Activated T-cell treated with anti-CD3 and anti-CD28 coated beads, Interleukin-2, amount 50 U/mL, for 4 hours (primary cell): ENCODE data around the gene VAV1. TPM values are rescaled to one million over a fixed set of nuclear protein-coding genes. Genes with fewer than 3 reads are reported as not detected.
"Not testable (repeated sequence)": the region's sequence is repeated elsewhere in the genome, so short reads cannot be mapped to it uniquely, and the experiment has no call there.

Experiments used
- ATAC-seq, 2 donors: fragments of 200-7000 bp; cut with Tn5 transposase; one replicate each; pipeline ENCODE4 v1.10.0; 2021
- DNase-seq: peaks from one replicate; pipeline ENCODE4 v3.0.0-alpha.2; 2020
- H3K27me3 Mint-ChIP-seq: one replicate; pipeline ENCODE4 v1.8.0; 2021; ENCODE audit warnings: low read depth, mixed read lengths
- H3K36me3 Mint-ChIP-seq: one replicate; pipeline ENCODE4 v1.8.0; 2022; ENCODE audit warnings: mixed read lengths; ENCODE audit not compliant: insufficient read depth
- H3K4me1 Mint-ChIP-seq: one replicate; pipeline ENCODE4 v1.8.0; 2021; ENCODE audit warnings: low read depth, mixed read lengths
- H3K4me3 Mint-ChIP-seq: one replicate; pipeline ENCODE4 v1.8.0; 2021; ENCODE audit warnings: mild to moderate bottlenecking, moderate library complexity, mixed read lengths
- H3K9me3 Mint-ChIP-seq: one replicate; pipeline ENCODE4 v1.8.0; 2021; ENCODE audit warnings: mixed read lengths
- total RNA-seq, 3 donors: library from RNA; stranded (reverse); gene quantifications; one replicate each; pipeline ENCODE4 v1.2.1, GENCODE V29; 2021

VAV1 gene
- total RNA-seq, 3 donors from 2014 or later, result 65.7 to 75.6 (median 70.7) TPM

DNA sequence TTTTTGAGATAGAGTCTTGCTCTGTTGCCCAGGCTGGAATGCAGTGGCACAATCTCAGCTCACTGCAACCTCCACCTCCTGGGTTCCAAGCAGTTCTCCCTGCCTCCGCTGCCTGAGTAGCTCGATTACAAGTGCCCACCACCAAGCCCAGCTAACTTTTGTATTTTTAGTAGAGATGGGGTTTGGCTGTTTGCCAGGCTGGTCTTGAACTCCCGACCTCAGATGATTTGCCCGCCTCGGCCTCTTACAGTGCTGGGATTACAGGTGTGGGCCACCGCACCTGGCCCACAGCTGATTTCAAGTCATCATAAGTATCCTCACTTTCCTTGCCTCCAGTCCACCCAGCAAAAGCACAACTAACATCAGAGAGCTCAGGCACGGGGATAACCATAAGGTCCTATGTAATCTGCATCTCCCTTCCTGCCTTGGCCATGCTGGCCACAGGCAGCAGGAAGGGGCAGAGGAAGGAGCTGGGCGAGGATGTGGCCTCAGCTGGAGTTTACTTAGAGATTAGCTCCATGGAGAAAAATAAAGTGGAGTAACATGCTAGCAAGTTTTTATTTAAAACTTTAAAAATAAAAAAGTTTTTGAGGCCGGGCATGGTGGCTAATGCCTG is 91.9 kb downstream of the VAV1 start:
- no peaks in the 10 kb centered on the region for H3K36me3 Mint-ChIP-seq
- no peak for DNase-seq

DNA sequence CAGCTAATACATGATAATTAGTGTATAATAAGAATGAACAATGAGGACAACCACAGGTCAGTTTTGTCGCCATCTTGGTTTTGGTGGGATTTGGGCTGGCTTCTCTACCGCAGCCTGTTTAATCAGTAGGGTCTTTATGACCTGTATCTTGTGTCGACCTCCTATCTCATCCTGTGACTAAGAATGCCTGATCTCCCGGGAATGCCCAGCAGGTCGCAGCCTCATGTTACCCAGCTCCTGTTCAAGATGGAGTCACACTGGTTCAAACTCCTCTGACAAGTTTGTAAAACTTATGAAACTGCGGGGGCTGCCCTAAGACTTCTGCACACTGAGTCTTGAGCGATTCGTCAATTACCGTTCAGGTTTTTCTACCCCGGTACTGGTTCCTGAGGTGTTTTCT is 93.3 kb downstream of the VAV1 start:
- Mint-ChIP-seq H3K9me3 (no peaks in the 10 kb centered on the region), H3K4me1 (peaks cover 27% of the 10 kb centered on the region), H3K27me3 (no peaks in the 10 kb centered on the region), H3K36me3 (no peaks in the 10 kb centered on the region), H3K4me3 (no peak overlapping the region)
- ATAC-seq (no peak), DNase-seq (no peak)

More for the DNA sequence above, 91.9 kb downstream of the VAV1 start:
- Mint-ChIP-seq H3K27me3 (no peaks in the 10 kb centered on the region), H3K4me3 (no peak overlapping the region), H3K9me3 (no peaks in the 10 kb centered on the region), H3K4me1 (peaks cover 25% of the 10 kb centered on the region)
- no peak for ATAC-seq

DNA sequence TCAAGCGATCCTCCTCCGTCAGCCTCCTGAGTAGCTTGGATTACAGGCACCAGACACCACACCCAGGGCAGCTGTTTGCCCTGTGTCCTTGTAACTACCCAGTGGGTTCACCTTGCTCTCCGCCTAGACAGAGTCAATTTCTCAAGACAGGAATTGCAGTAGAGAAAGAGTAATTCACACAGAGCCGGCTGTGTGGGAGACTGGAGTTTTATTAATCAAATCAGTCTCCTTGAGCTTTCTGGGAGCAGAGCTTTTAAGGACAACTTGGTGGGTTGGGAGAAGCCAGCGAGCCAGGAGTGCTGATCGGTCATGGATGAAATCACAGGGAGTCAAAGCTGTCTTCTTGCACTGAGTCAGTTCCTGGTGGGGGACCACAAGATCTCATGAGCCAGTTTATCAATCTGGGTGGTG is 94.2 kb downstream of the VAV1 start:
- no peaks in the 10 kb centered on the region for H3K9me3 Mint-ChIP-seq
- ATAC-seq (no peak), DNase-seq (no peak)
- H3K36me3 Mint-ChIP-seq, result no peaks in the 10 kb centered on the region
- peaks cover 25% of the 10 kb centered on the region for H3K4me1 Mint-ChIP-seq
- H3K4me3 Mint-ChIP-seq, result no peak overlapping the region
- no peaks in the 10 kb centered on the region for H3K27me3 Mint-ChIP-seq

DNA sequence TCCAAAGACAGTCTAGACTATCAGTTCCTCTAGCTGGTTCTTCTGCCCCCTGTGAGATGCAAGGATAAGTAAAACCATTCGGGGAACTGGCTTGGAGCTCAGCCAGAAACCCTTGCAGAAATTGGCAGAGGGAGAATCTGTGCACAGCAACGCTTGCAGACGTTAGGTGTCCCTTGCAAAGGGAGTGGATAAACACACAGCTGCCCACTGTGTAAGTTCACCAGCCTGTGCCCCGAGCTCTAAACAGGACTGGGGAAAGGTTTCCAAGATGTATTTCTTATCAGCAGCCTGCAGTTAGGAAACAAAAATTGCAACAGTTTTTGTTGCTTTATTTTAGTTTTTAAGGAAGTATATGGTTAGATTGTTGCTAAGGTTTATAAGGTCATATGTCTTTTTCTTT is 95.8 kb downstream of the VAV1 start:
- Mint-ChIP-seq H3K36me3 (no peaks in the 10 kb centered on the region), H3K4me3 (no peak overlapping the region), H3K4me1 (peaks cover 15% of the 10 kb centered on the region), H3K27me3 (no peaks in the 10 kb centered on the region), H3K9me3 (no peaks in the 10 kb centered on the region)
- DNase-seq (no peak), ATAC-seq (no peak)

DNA sequence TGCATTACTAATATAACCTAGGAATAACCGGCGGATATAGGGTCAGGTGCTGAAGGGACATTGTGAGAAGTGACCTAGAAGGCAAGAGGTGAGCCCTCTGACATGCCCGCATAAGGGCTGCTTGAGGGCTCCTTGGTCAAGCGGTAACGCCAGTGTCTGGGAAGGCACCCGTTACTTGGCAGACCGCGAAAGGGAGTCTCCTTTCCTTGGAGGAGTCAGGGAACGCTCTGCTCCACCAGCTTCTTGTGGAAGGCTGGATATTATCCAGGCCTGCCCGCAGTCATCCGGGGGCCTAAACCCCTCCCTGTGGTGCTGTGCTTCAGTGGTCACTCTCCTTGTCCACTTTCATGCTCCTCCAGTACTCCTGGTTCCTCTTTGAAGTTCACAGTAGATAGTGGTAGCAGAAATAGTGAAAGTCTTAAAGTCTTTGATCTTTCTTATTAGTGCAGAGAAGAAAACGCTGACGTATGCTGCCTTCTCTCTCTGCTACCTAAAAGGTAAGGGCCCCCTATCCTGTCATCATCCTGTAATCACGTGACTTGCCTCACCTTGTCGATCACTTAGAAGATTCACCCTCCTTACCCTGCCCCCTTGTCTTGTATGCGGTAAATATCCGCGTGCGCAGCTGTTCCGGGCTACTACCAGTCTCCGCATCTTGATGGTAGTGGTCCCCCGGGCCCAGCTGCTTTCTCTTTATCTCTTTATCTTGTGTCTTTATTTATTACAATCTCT is 96.8 kb downstream of the VAV1 start:
- H3K27me3 Mint-ChIP-seq, ATAC-seq, DNase-seq, H3K4me3 Mint-ChIP-seq, H3K36me3 Mint-ChIP-seq, H3K9me3 Mint-ChIP-seq: not testable (repeated sequence)
- H3K4me1 Mint-ChIP-seq, result peaks cover 12% of the 10 kb centered on the region

DNA sequence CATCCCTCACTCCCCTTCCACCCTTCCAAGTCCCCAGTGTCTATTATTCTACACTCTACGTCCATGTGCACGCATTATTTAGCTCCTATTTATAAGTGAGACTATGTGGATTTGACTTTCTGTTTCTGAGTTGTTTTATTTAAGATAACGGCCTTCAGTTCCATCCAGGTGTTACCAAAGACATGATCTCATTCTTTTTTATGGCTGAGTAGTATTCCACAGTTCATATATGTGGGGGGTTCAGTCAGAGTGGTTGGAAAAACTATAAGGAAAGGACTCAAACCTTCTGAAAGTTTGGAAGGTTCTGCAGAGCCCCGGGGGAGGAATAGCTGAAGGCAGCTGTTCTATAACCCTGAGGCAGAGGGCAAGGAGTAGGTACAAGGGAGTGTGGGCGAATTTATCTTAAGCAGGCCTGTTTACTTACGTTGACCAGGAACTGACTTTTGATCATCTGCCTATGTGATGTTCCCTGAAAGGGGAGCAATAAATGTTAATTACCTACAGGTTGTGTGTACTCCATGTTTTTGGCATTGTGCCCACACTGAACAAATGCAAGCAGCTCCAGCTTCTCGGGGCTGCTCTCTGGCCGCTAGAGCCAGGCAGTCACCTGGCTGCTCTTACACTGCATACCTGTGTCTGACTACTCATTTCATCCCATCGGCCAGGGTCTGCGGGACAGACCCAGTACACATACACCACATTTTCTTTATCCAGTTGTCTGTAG is 101.4 kb downstream of the VAV1 start:
- no peak overlapping the region for H3K4me3 Mint-ChIP-seq
- ATAC-seq (no peak), DNase-seq (no peak)
- H3K27me3 Mint-ChIP-seq, result no peaks in the 10 kb centered on the region
- H3K36me3 Mint-ChIP-seq, result no peaks in the 10 kb centered on the region
- no peaks in the 10 kb centered on the region for H3K9me3 Mint-ChIP-seq
- peaks cover 15% of the 10 kb centered on the region for H3K4me1 Mint-ChIP-seq

DNA sequence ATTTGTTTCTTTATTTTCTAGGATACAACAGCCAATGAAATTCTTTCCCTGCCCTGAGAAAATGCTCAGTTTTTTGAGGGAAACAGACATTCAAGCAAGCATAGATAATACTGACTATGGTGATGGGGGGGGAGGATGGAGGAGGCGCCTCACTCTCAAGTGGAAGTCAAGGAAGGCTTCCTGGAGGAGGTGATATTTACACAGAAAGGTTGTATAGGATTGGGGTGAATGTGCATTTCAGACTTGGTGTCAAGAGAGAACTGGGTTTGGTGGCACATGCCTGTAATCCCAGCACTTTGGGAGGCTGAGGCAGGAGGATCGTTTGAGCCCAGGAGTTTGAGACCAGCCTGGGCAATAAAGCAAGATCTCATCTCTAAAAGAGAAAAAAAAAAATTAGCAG is 102.7 kb downstream of the VAV1 start:
- Mint-ChIP-seq H3K4me1 (peaks cover 13% of the 10 kb centered on the region), H3K36me3 (no peaks in the 10 kb centered on the region), H3K4me3 (no peak overlapping the region), H3K9me3 (peaks cover 6% of the 10 kb centered on the region), H3K27me3 (no peaks in the 10 kb centered on the region)
- DNase-seq (no peak), ATAC-seq (no peak)

DNA sequence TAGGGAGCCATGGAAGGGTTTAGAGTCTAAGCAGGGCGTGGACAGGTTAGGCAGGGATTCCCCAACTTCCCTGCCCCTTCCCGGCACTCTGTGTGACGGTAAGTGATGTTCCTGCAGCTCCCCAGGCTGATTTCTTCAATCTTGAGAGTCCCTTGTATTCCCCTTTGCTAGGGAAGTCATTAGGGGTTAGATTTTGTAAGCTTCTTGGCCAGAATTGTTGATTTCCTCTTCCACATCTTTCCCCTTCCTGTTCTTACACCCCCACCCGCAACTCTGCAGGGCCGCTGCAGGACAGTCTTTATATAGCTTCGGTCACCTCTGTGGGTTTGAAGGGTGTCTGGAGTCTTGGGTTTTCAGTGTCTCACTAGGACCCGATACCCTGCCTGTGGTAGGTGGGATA is 104.2 kb downstream of the VAV1 start:
- Mint-ChIP-seq H3K4me1 (peaks cover 13% of the 10 kb centered on the region), H3K36me3 (no peaks in the 10 kb centered on the region), H3K9me3 (peaks cover 6% of the 10 kb centered on the region), H3K4me3 (no peak overlapping the region), H3K27me3 (peaks cover 1% of the 10 kb centered on the region)
- no peak for ATAC-seq
- no peak for DNase-seq

DNA sequence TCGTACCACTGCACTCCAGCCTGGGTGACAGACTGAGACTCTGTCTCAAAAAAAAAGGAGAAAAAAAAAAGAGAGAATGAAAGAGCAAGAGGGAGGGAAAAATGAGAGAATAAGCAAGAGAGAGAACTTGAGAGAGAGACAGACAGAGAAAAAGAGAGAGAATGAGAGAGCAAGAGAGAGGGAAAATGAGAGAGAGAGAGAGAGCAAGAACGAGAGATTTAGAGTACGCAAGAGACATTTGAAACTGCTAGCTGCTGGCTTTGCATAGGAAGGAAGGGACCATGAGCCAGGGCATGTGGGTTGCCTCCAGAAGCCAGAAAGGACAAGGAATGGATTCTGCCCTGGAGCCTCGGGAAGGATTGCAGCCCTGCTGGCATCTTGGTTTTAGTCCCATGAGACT is 105.3 kb downstream of the VAV1 start:
- Mint-ChIP-seq H3K9me3 (peaks cover 6% of the 10 kb centered on the region), H3K4me1 (peaks cover 13% of the 10 kb centered on the region), H3K4me3 (no peak overlapping the region), H3K36me3 (no peaks in the 10 kb centered on the region), H3K27me3 (peaks cover 1% of the 10 kb centered on the region)
- ATAC-seq (no peak), DNase-seq (no peak)

DNA sequence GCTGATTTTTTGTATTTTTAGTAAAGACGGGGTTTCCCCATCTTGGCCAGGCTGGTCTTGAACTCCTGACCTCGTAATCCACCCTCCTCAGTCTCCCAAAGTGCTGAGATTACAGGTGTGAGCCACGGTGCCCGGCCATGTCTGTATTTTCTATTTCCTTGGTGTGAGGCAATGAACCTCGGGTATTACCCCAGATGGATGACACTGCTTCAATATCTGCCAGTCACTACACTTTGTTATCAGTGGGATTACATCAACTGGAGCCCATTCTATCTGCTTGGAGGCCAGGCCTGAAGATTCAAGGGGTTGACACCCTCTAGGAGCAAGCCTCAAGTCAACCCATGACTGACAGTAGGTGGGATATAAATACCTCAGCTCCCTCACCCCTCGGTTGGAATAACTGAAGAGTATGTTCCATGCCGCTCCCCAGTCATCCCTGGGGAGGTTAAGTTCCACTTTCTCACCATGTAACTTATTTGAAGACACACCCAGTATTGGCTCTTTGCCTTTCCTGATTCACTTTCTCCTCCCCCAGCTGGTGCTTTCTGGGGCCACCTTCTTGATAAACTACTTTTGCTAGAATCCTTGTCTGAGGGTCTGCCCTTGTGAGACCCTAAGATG is 113.9 kb downstream of the VAV1 start:
- peaks cover 3% of the 10 kb centered on the region for H3K36me3 Mint-ChIP-seq
- no peak for ATAC-seq
- H3K4me3 Mint-ChIP-seq, result no peak overlapping the region
- DNase-seq, result no peak
- no peaks in the 10 kb centered on the region for H3K27me3 Mint-ChIP-seq
- H3K9me3 Mint-ChIP-seq, result peaks cover 12% of the 10 kb centered on the region
- H3K4me1 Mint-ChIP-seq, result peaks cover 46% of the 10 kb centered on the region

DNA sequence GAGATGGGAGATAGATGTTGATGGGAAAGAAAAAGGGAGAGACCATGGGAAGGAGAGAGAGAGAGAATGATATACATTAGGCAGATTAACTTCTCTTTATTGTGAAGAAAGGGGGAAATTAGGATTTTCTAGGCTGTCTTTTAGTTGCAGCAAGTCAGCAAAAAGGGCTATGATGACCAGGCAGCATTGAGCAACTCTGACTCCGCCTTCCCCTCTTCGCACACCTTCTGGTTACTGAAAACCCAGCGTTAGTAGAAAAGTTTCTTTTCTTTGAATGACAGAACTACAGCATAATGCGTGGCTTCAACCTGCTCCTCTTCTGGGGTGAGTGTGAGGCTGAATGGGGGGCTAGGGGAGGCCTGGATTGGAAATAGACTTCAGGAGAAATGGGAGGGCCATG is 114.8 kb downstream of the VAV1 start, which contains the start of gene ADGRE1:
Gene ADGRE1, plus strand, starts transcription at position 264 of the 400 bp plus-strand sequence. Its CDS starts 30 bp downstream, at position 294.
- H3K36me3 Mint-ChIP-seq, result peaks cover 3% of the 10 kb centered on the region
- DNase-seq, result no peak
- no peaks in the 10 kb centered on the region for H3K27me3 Mint-ChIP-seq
- H3K4me1 Mint-ChIP-seq, result peaks cover 55% of the 10 kb centered on the region
- H3K4me3 Mint-ChIP-seq, result no peak within 1 kb of the TSS
- peak; percentile 46 to 47 for ATAC-seq
- H3K9me3 Mint-ChIP-seq, result peaks cover 13% of the 10 kb centered on the region

DNA sequence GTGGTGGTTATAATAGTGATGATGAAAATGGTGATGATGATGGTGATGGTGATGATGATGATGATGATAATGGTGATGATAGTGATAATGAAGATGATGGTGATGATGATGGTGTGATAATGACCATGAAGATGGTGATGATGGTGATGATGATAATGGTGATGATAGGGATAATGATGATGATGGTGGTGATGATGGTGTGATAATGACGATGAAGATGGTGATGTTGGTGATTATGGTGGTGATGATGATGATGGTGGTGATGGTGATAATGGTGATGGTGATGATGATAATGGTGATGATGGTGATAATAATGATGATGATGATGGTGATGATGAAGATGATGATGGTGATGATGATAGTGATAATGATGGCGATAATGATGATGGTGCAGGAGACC is 116.5 kb downstream of the VAV1 start:
- Mint-ChIP-seq H3K36me3 (peaks cover 3% of the 10 kb centered on the region), H3K27me3 (no peaks in the 10 kb centered on the region), H3K9me3 (peaks cover 20% of the 10 kb centered on the region), H3K4me3 (no peak overlapping the region), H3K4me1 (peaks cover 69% of the 10 kb centered on the region)
- ATAC-seq (no peak), DNase-seq (no peak)

DNA sequence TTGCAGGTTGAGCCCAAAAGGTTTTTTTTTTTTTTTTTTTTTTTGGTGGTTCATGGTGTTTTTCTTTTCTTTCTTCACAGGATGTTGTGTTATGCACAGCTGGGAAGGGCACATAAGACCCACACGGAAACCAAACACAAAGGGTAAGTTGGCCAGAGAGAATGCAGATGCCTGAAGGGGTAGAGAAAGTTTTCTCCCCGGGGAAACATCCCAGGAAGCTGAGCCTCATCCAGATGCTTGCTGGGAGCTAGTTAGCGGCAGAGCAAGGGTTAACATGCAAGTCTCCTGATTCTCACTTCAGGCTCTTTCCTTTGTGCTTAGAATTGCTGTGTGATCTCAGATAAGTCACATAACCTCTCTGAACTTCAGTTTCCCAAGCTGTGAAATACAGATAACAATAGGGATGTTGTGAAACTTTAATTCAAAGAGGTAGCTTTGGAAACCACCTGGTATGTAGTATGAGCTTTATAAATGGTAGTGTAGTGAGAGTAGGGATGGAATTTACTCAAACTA is 117.9 kb downstream of the VAV1 start:
- peaks cover 5% of the 10 kb centered on the region for H3K27me3 Mint-ChIP-seq
- ATAC-seq (peak; percentile 68 to 71), DNase-seq (no peak)
- peaks cover 34% of the 10 kb centered on the region for H3K9me3 Mint-ChIP-seq
- no peak overlapping the region for H3K4me3 Mint-ChIP-seq
- peaks cover 6% of the 10 kb centered on the region for H3K36me3 Mint-ChIP-seq
- peaks cover 78% of the 10 kb centered on the region for H3K4me1 Mint-ChIP-seq

DNA sequence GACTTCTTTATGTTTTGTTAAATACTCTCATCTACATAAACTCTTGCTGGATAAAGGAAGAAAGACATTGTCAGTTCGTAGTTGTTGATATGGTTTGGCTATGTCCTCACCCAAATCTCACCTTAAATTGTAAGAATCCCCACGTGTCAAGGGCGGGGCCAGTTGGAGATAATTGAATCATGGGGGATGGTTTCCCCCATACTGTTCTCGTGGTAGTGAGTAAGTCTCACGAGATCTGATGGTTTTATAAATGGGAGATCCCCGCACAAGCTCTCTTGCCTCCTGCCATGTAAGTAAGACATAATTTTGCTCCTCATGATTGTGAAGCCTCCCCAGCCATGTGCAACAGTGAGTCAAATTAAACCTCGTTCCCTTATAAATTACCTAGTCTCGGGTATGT is 118.4 kb downstream of the VAV1 start:
- peaks cover 36% of the 10 kb centered on the region for H3K9me3 Mint-ChIP-seq
- peak overlapping the region; percentile 3 for H3K4me3 Mint-ChIP-seq
- H3K4me1 Mint-ChIP-seq, result peaks cover 78% of the 10 kb centered on the region
- H3K27me3 Mint-ChIP-seq, result peaks cover 5% of the 10 kb centered on the region
- H3K36me3 Mint-ChIP-seq, result peaks cover 6% of the 10 kb centered on the region
- ATAC-seq (peak; percentile 61), DNase-seq (peak; percentile 12)
